ENCODE results near the gene ZNF830. TPM values are rescaled to one million over a fixed set of nuclear protein-coding genes. Genes with fewer than 3 reads are reported as not detected.

ZNF830 gene
- total RNA-seq, 1 experiment from 2014 or later: 19.2 TPM

GRCh38 chr17:34958438-34958837 is 2.9 kb upstream of the ZNF830 start:
- WGBS (ENCODE audit: extremely low coverage, insufficient read length, low lambda C conversion rate): no CpG with 5 or more reads among the region's 1 CpG

More at GRCh38 chr17:34958438-34958837, 2.9 kb upstream of the ZNF830 start:
- Histone ChIP-seq H2AFZ (ENCODE audit: low read length) (no peak overlapping the region), H3K9ac (ENCODE audit: extremely low read depth, insufficient read length, low read length) (no peak overlapping the region), H3K27ac (ENCODE audit: insufficient read length, low read depth, low read length) (no peak overlapping the region), H3K56ac (ENCODE audit: insufficient read length, low read depth, low read length) (no peak overlapping the region), H4K20me1 (ENCODE audit: control insufficient read depth, insufficient read depth, insufficient read length) (no peaks in the 10 kb centered on the region), H3K4me2 (ENCODE audit: insufficient read depth, insufficient read length, low read length) (no peak overlapping the region), H3K23ac (ENCODE audit: insufficient read length, low read depth, low read length) (no peak overlapping the region), H3K79me1 (ENCODE audit: insufficient read depth, low read depth, low read length, poor library complexity, severe bottlenecking) (no peaks in the 10 kb centered on the region), H3K23me2 (ENCODE audit: insufficient read length, low read depth, low read length, poor library complexity, severe bottlenecking) (peaks cover 9% of the 10 kb centered on the region), H3K27me3 (ENCODE audit: insufficient read depth, low read length) (no peaks in the 10 kb centered on the region; the same call in 1 of the 2 replicates), H3K18ac (ENCODE audit: insufficient read length, low read depth, low read length) (no peak overlapping the region), H3K4ac (ENCODE audit: low read depth, low read length) (no peak overlapping the region), H3K4me1 (ENCODE audit: insufficient read depth, low read length) (no peaks in the 10 kb centered on the region), H3T11ph (ENCODE audit: low read length) (no peak overlapping the region), H2BK20ac (ENCODE audit: low read depth, low read length, poor library complexity, severe bottlenecking) (no peak overlapping the region), H2BK12ac (ENCODE audit: insufficient read length, low read depth, low read length) (no peak overlapping the region), H2BK15ac (ENCODE audit: low read depth, low read length) (no peak overlapping the region), H4K8ac (replicated peaks; ENCODE audit: insufficient read length, low read depth, low read length) (no peak overlapping the region), H4K91ac (ENCODE audit: insufficient read length, low read depth, low read length) (no peak overlapping the region), H2AK5ac (ENCODE audit: insufficient read length, low read length) (no peak overlapping the region), H3K9me3 (ENCODE audit: control insufficient read depth, low read depth, low read length) (no peaks in the 10 kb centered on the region), H2BK5ac (ENCODE audit: insufficient read length, low read length) (no peak overlapping the region), H3K79me2 (ENCODE audit: insufficient read depth, low read length) (peaks cover 9% of the 10 kb centered on the region; the same call in 1 of the 2 replicates), H4K5ac (ENCODE audit: insufficient read length, low read depth, low read length) (no peak overlapping the region), H2BK120ac (ENCODE audit: low read depth, low read length, poor library complexity, severe bottlenecking) (no peak overlapping the region), H3K14ac (ENCODE audit: insufficient read depth, low read length) (no peak overlapping the region)
- peaks cover 4 to 8% (median 6%) of the 10 kb centered on the region in 3 experiments; a peak in 4 of 7 replicates for H3K36me3 Mint-ChIP-seq (ENCODE audit: insufficient read depth in 1 of 3, low read depth in 3 of 3)
- peaks cover 31% of the 10 kb centered on the region for H3K27me3 Mint-ChIP-seq (ENCODE audit: low read depth)
- no peak overlapping the region for H3K4me3 Mint-ChIP-seq
- H3K4me1 Mint-ChIP-seq: peaks cover 6 to 15% of the 10 kb centered on the region in 2 experiments
- TF ChIP-seq, protein P1, sequence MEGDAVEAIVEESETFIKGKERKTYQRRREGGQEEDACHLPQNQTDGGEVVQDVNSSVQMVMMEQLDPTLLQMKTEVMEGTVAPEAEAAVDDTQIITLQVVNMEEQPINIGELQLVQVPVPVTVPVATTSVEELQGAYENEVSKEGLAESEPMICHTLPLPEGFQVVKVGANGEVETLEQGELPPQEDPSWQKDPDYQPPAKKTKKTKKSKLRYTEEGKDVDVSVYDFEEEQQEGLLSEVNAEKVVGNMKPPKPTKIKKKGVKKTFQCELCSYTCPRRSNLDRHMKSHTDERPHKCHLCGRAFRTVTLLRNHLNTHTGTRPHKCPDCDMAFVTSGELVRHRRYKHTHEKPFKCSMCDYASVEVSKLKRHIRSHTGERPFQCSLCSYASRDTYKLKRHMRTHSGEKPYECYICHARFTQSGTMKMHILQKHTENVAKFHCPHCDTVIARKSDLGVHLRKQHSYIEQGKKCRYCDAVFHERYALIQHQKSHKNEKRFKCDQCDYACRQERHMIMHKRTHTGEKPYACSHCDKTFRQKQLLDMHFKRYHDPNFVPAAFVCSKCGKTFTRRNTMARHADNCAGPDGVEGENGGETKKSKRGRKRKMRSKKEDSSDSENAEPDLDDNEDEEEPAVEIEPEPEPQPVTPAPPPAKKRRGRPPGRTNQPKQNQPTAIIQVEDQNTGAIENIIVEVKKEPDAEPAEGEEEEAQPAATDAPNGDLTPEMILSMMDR (conservative IDR thresholded peaks at IDR 0.05): no peak
- H3K27ac Mint-ChIP-seq: no peak overlapping the region
- peaks cover 0 to 3% of the 10 kb centered on the region in 2 experiments; a peak in 2 of 5 replicates for H3K9me3 Mint-ChIP-seq
- DNase-seq: no peak
